GM15510 (cell line): ENCODE measurements around the gene HMGXB3.

Experiments used
- POLR2A ChIP-seq: IDR thresholded peaks from 3 replicates; pipeline ENCODE4 v1.6.1; 2011; ENCODE audit warnings: borderline replicate concordance; ENCODE audit not compliant: insufficient read length; ENCODE audit errors: extremely low read depth

Gene HMGXB3

GRCh38 chr5:150051657-150052195 is 51.2 kb downstream of the HMGXB3 start:
- no peak for TF ChIP-seq POLR2A

DNA sequence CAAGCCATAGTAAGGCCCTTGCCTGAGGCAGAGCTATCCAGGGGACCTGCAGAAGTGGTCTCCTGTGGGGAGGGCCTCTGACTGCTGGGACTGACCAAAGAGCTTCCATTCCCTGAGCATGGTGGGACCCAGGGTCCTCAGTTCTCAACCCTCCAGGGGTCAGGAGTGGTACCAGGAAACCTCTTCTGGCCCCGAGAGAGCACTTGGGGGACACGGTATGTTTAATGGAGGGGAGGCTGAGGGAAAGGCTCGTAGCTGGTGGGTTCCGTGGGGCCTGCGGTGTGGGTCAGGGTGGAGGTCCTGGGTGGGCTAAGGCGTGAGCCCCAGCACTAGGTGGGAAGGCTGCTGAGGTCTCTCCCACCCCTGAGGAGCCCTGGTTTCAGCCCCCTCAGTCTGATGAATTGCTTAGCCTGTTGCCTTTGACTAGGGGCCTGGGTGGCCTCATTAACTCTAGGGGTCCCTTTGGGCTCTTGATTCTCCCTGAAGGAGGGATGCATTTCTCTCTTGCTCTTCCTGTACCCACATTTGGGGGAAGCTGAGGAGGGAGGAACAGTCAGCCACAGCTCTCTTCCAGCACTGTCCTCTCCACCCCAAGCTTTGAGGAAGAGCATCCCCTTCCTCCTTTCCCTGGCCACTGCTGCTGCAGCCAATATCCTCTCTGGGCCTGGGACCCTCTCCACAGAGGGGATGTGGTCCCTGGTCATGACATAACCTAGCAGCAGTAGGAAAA is 51.9 kb downstream of the HMGXB3 start:
- TF ChIP-seq POLR2A: no peak

- TF ChIP-seq POLR2A: no peak
Observed at GRCh38 chr5:150052956-150053712, 52.6 kb downstream of the HMGXB3 start.

DNA sequence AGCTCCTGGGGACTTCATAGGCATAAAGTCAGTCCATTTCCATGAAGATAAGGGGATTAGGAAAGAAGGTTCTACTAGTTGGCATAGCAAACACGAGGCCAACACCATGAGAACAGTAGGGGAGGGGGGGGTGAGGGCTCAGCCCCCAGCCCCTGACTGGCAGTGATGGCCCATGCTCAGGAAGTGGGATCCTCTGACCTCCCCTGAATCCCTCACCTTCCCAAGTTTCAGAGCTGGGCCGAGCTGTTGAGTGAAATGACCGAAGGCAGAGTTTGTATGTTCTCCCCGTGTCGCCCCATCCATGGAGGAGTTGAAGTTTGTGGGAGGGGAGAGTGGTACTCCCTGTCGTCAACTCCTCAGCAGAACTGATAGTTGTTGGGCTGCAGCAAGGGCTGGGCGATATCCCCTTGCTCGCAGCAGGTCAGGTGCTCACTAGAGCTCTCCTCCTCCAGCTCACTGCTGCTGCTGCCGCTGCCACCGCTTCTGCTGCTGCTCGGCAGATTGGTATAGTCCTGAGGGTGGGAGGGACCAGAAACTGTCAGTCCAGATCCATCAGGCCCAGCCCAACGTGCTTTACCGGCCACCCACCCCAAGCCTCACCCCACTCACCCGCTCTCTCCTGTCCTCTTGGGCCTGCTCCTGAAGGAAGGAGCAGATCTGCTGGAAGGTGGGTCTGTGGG is 53.3 kb downstream of the HMGXB3 start:
- TF ChIP-seq POLR2A: no peak

DNA sequence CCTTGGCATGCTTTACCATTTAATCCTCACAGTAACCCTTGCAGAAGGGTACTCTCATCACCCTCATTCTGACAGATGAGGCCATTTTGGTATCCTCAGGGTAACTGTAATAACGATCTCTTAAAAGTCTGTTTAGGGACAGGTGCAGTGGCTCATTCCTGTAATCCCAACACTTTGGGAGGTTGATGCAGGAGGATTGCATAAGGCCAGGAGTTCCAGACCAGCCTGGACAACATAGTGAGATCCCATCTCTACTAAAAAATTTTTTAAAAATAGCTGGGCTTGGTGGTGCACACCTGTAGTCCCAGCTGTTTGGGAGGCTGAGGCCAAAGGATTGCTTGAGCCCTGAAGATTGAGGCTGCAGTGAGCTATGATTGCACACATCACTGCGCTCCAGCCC is 54.0 kb downstream of the HMGXB3 start:
- no peak for TF ChIP-seq POLR2A

GRCh38 chr5:150055326-150056074 is 55.0 kb downstream of the HMGXB3 start:
- TF ChIP-seq POLR2A: no peak

DNA sequence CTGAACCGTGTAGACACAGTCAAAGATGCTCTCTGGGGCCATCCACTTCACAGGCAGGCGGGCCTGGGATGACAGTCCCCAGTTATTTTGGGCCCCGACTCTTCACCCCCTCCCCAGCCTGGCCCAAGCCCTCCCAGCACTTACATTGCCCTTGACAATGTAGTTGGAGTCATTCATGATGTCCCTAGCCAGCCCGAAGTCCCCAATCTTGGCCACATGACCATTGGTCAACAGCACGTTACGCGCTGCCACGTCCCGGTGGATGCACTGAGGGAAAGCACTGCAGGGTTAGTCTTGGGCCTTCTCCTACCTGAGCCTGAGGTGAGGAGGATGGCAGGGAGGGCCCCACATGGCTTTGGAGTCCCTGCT is 55.5 kb downstream of the HMGXB3 start:
- no peak for TF ChIP-seq POLR2A

DNA sequence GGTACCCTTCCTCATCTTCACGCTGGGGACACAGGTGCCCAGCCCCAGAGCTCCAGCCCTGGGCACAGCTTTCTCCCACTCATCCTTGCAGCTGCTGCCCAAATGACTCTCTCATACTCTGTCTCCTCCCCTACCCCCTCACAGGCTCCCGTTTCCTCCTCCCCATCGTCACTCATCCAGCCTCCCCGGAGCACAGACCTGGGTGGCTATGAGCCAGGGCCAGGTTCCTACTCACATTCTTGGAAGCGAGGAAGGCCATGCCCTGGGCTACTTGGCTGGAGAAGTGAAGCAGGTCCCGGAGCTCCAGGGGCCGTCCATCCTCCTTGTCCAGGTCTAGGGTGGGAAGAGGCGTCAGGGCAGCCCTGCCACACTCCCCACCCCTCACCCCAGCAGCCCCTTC is 56.5 kb downstream of the HMGXB3 start:
- no peak for TF ChIP-seq POLR2A

DNA sequence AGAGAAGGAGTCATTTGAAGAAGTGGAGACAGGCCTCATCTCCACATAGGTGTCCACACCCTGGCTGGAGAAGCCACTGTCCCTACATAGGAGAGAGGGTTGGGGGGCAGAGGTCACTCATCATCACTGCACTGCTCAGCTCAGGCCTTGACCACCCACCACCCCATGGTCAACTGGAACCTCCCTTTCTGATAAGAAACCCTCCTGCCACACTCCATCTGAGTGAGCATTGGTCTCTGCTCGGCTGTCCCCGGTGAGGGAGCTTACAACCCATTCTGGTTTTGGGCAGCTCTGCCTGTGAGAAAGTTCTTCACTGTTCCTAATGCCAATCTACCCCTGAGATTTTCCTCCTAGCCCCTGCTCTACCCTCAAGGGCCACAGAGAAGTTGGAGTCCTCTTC is 57.0 kb downstream of the HMGXB3 start:
- TF ChIP-seq POLR2A: no peak

- TF ChIP-seq POLR2A: no peak
Observed at GRCh38 chr5:150057996-150058395, 57.5 kb downstream of the HMGXB3 start.

DNA sequence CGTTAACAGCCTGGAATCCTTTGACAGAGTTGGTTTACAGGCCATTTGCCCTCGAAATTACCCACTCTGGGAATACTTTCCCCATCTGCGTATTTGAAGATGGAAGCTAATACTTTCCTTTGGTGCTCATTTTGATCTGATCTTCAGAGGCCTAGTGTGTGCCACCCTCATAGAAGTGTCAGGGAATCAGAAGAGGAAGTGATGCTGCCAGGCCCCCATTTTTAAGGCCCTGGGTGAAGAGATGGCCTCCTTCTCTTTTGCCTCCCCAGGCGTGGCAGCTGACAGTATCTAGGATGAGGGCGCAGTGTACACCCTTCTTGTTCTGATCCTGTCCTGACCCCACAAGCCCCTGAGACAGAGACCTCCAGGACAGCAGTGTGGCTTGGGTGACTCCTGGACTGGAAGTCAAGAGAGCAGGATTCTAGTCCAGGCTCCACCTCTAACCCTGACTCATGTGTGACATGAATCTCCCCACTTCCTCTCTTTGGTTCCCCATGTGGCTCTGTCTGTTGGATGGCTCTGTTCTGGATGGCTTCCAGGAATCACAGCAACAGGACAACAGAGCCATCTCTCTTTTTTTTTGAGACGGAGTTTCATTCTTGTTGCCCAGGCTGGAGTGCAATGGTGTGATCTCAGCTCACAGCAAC is 58.1 kb downstream of the HMGXB3 start:
- no peak for TF ChIP-seq POLR2A

GRCh38 chr5:150059623-150060022 is 59.1 kb downstream of the HMGXB3 start:
- no peak for TF ChIP-seq POLR2A

DNA sequence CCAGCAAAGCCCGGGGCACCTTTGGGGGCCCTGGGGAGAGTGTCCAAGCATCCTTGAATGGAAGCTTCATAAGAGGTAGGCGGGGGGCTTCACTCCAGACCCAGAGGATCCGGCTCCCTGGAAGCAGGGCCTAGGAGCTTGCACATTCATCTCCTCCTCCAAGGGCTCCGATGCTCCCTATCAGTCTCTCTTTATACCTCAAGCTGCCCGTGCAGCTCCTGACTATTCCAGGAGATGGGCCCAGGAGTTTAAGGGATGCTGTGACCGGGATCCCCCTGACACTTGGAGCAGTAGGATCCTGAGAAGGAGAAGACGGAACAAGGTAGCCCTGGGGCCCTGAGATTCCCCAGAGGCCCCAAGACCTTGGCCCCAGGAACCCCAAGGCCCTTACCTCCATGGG is 59.9 kb downstream of the HMGXB3 start:
- TF ChIP-seq POLR2A: no peak

GRCh38 chr5:150061538-150061995 is 61.0 kb downstream of the HMGXB3 start:
- TF ChIP-seq POLR2A: no peak
